ENCODE measurements around the gene MN1. TPM values are rescaled to one million over a fixed set of nuclear protein-coding genes. Genes with fewer than 3 reads are reported as not detected.

The MN1 gene
- polyA plus RNA-seq, 3 donors, result 8.0 to 9.6 (median 8.0) TPM

- DNase-seq (ENCODE audit: low read depth in 3 of 3, low spot score in 2 of 3), result no peak
Observed at GRCh38 chr22:27827604-27828587, 26.3 kb upstream of the MN1 start.

- DNase-seq (ENCODE audit: low read depth in 3 of 3, low spot score in 2 of 3), result no peak
Observed at GRCh38 chr22:27825174-27825573, 23.6 kb upstream of the MN1 start.

- DNase-seq (ENCODE audit: low read depth in 3 of 3, low spot score in 2 of 3), result no peak
Observed at GRCh38 chr22:27823221-27823620, 21.7 kb upstream of the MN1 start.

- DNase-seq (ENCODE audit: low read depth in 3 of 3, low spot score in 2 of 3), result no peak
Observed at GRCh38 chr22:27820896-27821866, 19.6 kb upstream of the MN1 start.

GRCh38 chr22:27816552-27816951 lies 15.0 kb upstream of the MN1 start:
- DNase-seq (ENCODE audit: low read depth in 3 of 3, low spot score in 2 of 3), result no peak

- no peak for DNase-seq (ENCODE audit: low read depth in 3 of 3, low spot score in 2 of 3)
Observed at GRCh38 chr22:27815826-27816530, 14.4 kb upstream of the MN1 start.

- DNase-seq (ENCODE audit: low read depth in 3 of 3, low spot score in 2 of 3), result no peak
Observed at GRCh38 chr22:27814993-27815392, 13.4 kb upstream of the MN1 start.

- DNase-seq (ENCODE audit: low read depth in 3 of 3, low spot score in 2 of 3), result no peak
Observed at GRCh38 chr22:27811778-27812177, 10.2 kb upstream of the MN1 start.

- no peak for DNase-seq (ENCODE audit: low read depth in 3 of 3, low spot score in 2 of 3)
Observed at GRCh38 chr22:27810609-27811151, 9.1 kb upstream of the MN1 start.

GRCh38 chr22:27809700-27810608 lies 8.4 kb upstream of the MN1 start:
- DNase-seq (ENCODE audit: low read depth in 3 of 3, low spot score in 2 of 3), result no peak

GRCh38 chr22:27809226-27809603 lies 7.7 kb upstream of the MN1 start:
- DNase-seq (ENCODE audit: low read depth in 3 of 3, low spot score in 2 of 3), result no peak

GRCh38 chr22:27808451-27809225 lies 7.1 kb upstream of the MN1 start:
- DNase-seq (ENCODE audit: low read depth in 3 of 3, low spot score in 2 of 3), result no peak

GRCh38 chr22:27805841-27806240 lies 4.3 kb upstream of the MN1 start:
- no peak for DNase-seq (ENCODE audit: low read depth in 3 of 3, low spot score in 2 of 3)

- no peak for DNase-seq (ENCODE audit: low read depth in 3 of 3, low spot score in 2 of 3)
Observed at GRCh38 chr22:27804470-27805297, 3.1 kb upstream of the MN1 start.

GRCh38 chr22:27803841-27804415 lies 2.4 kb upstream of the MN1 start:
- DNase-seq (ENCODE audit: low read depth in 3 of 3, low spot score in 2 of 3), result no peak

- no peak for DNase-seq (ENCODE audit: low read depth in 3 of 3, low spot score in 2 of 3)
Observed at GRCh38 chr22:27802346-27803073, 954 bp upstream of the MN1 start.

GRCh38 chr22:27801202-27801615 lies 347 bp downstream of the MN1 start:
- DNase-seq (ENCODE audit: low read depth in 3 of 3, low spot score in 2 of 3), result no peak

All from right renal cortex interstitium (tissue), 3 donors.